ENCODE data around the gene ZMYND15. TPM values are rescaled to one million over a fixed set of nuclear protein-coding genes. Genes with fewer than 3 reads are reported as not detected.

The ZMYND15 gene
- total and polyA plus RNA-seq, 2 of the 13 experiments (the other 11 are each of a cell fraction or from before 2014, with no cell fraction given), result 0.24 to 2.7 TPM

DNA sequence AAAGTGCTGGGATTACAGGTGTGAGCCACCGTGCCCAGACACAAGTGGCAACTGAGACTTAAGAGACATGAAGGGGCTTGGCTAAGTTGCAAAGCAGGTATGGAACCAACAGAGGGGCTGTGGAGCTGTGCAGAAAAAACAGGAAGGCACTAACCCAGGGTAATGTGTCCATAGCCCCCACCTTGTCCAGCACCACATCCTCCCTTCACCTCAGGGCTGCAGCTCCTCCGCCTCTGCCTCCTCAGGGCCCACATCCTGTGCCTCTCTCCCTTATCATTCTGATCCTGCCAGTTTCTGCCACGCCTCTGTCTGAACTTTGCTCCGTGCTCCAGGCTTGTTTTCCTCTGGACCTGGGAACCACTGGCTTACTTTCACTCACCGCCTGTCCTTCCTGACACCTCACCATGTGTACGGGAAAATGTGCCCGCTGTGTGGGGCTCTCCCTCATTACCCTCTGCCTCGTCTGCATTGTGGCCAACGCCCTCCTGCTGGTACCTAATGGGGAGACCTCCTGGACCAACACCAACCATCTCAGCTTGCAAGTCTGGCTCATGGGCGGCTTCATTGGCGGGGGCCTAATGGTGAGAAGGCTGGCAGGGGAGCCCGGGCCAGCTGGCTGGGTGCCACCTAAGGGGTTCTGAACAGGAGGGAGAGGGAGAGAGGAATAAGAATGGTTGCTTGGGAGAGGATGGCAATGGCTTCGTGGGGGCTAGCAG is 32.0 kb downstream of the ZMYND15 start, which contains the start of gene TM4SF5 (continued):
- TF ChIP-seq NR1H2 (CRISPR knock-in tag; IDR thresholded peaks at IDR 0.05; ENCODE audit: borderline replicate concordance, low read depth), result 0 out of 2 replicates have a peak, but pooled peaks have one; percentile 67
- 0 out of 2 replicates have a peak, but pooled peaks have one; percentile 70 for TF ChIP-seq RFXAP (CRISPR knock-in tag; IDR thresholded peaks at IDR 0.05; ENCODE audit: borderline replicate concordance)
- TF ChIP-seq SKI (IDR thresholded peaks at IDR 0.05; ENCODE audit: partially characterized antibody), result no peak
- TF ChIP-seq ZMYM2 (CRISPR knock-in tag; IDR thresholded peaks at IDR 0.05), result peak; percentile 74
- TF ChIP-seq FOXM1 (CRISPR knock-in tag; IDR thresholded peaks at IDR 0.05), result 0 out of 2 replicates have a peak, but pooled peaks have one; percentile 12
- TF ChIP-seq HMG20B (CRISPR knock-in tag; conservative IDR thresholded peaks at IDR 0.05), result 0 out of 2 replicates have a peak, but pooled peaks have one; percentile 15
- no peak; the same call in 1 of the 2 replicates for TF ChIP-seq ZSCAN25 (CRISPR knock-in tag; IDR thresholded peaks at IDR 0.05)
- 0 out of 2 replicates have a peak, but pooled peaks have one; percentile 20 for TF ChIP-seq JUN (CRISPR knock-in tag; IDR thresholded peaks at IDR 0.05)
- TF ChIP-seq, protein P1, sequence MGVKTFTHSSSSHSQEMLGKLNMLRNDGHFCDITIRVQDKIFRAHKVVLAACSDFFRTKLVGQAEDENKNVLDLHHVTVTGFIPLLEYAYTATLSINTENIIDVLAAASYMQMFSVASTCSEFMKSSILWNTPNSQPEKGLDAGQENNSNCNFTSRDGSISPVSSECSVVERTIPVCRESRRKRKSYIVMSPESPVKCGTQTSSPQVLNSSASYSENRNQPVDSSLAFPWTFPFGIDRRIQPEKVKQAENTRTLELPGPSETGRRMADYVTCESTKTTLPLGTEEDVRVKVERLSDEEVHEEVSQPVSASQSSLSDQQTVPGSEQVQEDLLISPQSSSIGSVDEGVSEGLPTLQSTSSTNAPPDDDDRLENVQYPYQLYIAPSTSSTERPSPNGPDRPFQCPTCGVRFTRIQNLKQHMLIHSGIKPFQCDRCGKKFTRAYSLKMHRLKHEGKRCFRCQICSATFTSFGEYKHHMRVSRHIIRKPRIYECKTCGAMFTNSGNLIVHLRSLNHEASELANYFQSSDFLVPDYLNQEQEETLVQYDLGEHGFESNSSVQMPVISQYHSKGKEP (CRISPR knock-in tag; IDR thresholded peaks at IDR 0.05), result peak; percentile 45; the same call in 1 of the 2 replicates
- TF ChIP-seq ZNF503 (CRISPR knock-in tag; IDR thresholded peaks at IDR 0.05), result peak; percentile 91
- no peak for TF ChIP-seq RAD51 (IDR thresholded peaks at IDR 0.05; ENCODE audit: borderline replicate concordance)
- no peak for TF ChIP-seq TBL1XR1 (IDR thresholded peaks at IDR 0.05; ENCODE audit: borderline replicate concordance, low read length, partially characterized antibody)
- peak; percentile 54; the same call in 1 of the 2 replicates for TF ChIP-seq ZNF563 (CRISPR knock-in tag; IDR thresholded peaks at IDR 0.05)
- TF ChIP-seq TRAFD1 (CRISPR knock-in tag; IDR thresholded peaks at IDR 0.05; ENCODE audit: borderline replicate concordance), result no peak
- TF ChIP-seq ZNF589 (CRISPR knock-in tag; conservative IDR thresholded peaks at IDR 0.05), result 0 out of 2 replicates have a peak, but pooled peaks have one; percentile 43
- TF ChIP-seq NR2C2 (CRISPR knock-in tag; IDR thresholded peaks at IDR 0.05; ENCODE audit: borderline replicate concordance), result peak; percentile 54; the same call in 1 of the 2 replicates
- TF ChIP-seq FOXC1 (CRISPR knock-in tag; IDR thresholded peaks at IDR 0.05; ENCODE audit: borderline replicate concordance), result peak; percentile 70; the same call in 1 of the 2 replicates
- TF ChIP-seq FOXA3 (CRISPR knock-in tag; IDR thresholded peaks at IDR 0.05), result peak; percentile 84
- peak; percentile 53; the same call in 1 of the 2 replicates for TF ChIP-seq NCOA5 (CRISPR knock-in tag; IDR thresholded peaks at IDR 0.05)
- peak; percentile 69; the same call in 1 of the 2 replicates for TF ChIP-seq NFKB2 (CRISPR knock-in tag; IDR thresholded peaks at IDR 0.05; ENCODE audit: borderline replicate concordance)
